HG03460 (cell line): ENCODE data around the gene RPL7A.
A peak's percentile ranks its signal among the peaks of the same experiment; 100 is the strongest.

Experiments
- ATAC-seq: cut with Tn5 transposase; IDR thresholded peaks from one replicate; pipeline ENCODE4 v1.9.1; 2021; ENCODE audit not compliant: unreplicated experiment

RPL7A gene

GRCh38 chr9:133346021-133346785 is 1.8 kb upstream of the RPL7A start:
- no peak for ATAC-seq

- ATAC-seq, result peak; percentile 18
These were observed 468 bp upstream of the RPL7A start for GRCh38 chr9:133347515-133347984.

GRCh38 chr9:133348718-133349573 is 928 bp downstream of the RPL7A start:
- no peak for ATAC-seq

GRCh38 chr9:133349965-133350616 is 2.1 kb downstream of the RPL7A start:
- ATAC-seq, result no peak

- no peak for ATAC-seq
These were observed 3.5 kb downstream of the RPL7A start for GRCh38 chr9:133351526-133351907.

GRCh38 chr9:133351908-133352634 is 4.1 kb downstream of the RPL7A start:
- ATAC-seq, result no peak

- no peak for ATAC-seq
These were observed 4.8 kb downstream of the RPL7A start for GRCh38 chr9:133352635-133353340.

- no peak for ATAC-seq
These were observed 5.5 kb downstream of the RPL7A start for GRCh38 chr9:133353548-133353947.

- ATAC-seq, result no peak
These were observed 6.7 kb downstream of the RPL7A start for GRCh38 chr9:133354766-133355165.

GRCh38 chr9:133355881-133356357 is 7.9 kb downstream of the RPL7A start:
- peak; percentile 34 for ATAC-seq

- ATAC-seq, result peak; percentile 60
These were observed 8.5 kb downstream of the RPL7A start, which contains the start of the genes SURF1 and SURF2 for GRCh38 chr9:133356391-133357091. TSS of gene SURF1 (minus strand) at chr9:133356487. CDS start at chr9:133356453, 34 bp downstream. TSS of gene SURF2 (plus strand) at chr9:133356550. CDS start at chr9:133356593, 43 bp downstream.

GRCh38 chr9:133357656-133358055 is 9.6 kb downstream of the RPL7A start:
- ATAC-seq, result no peak

- ATAC-seq, result no peak
These were observed 11.6 kb downstream of the RPL7A start for GRCh38 chr9:133359399-133360175.

- no peak for ATAC-seq
These were observed 12.7 kb downstream of the RPL7A start for GRCh38 chr9:133360400-133361393.

- ATAC-seq, result no peak
These were observed 13.6 kb downstream of the RPL7A start for GRCh38 chr9:133361507-133362092.

GRCh38 chr9:133362359-133363044 is 14.5 kb downstream of the RPL7A start:
- no peak for ATAC-seq
